HG03558 (cell line): ENCODE results near the gene WWOX.

Source experiments
- ATAC-seq: cut with Tn5 transposase; IDR thresholded peaks from one replicate; pipeline ENCODE4 v1.9.1; 2021; ENCODE audit warnings: moderate number of reproducible peaks; ENCODE audit not compliant: unreplicated experiment; ENCODE audit errors: extremely low read depth

WWOX gene

GRCh38 chr16:78137782-78138616, 38.5 kb downstream of the WWOX start:
- no peak for ATAC-seq

- no peak for ATAC-seq
Observed at GRCh38 chr16:78140818-78141466, 41.5 kb downstream of the WWOX start.

- ATAC-seq, result no peak
Observed at GRCh38 chr16:78142788-78143187, 43.3 kb downstream of the WWOX start.

GRCh38 chr16:78146807-78147206, 47.4 kb downstream of the WWOX start:
- ATAC-seq, result no peak

GRCh38 chr16:78147911-78148401, 48.5 kb downstream of the WWOX start:
- ATAC-seq, result no peak

GRCh38 chr16:78150233-78150632, 50.8 kb downstream of the WWOX start:
- ATAC-seq, result no peak

GRCh38 chr16:78154729-78155461, 55.4 kb downstream of the WWOX start:
- no peak for ATAC-seq

- ATAC-seq, result no peak
Observed at GRCh38 chr16:78155791-78156345, 56.4 kb downstream of the WWOX start.

GRCh38 chr16:78161023-78161729, 61.7 kb downstream of the WWOX start:
- no peak for ATAC-seq

- no peak for ATAC-seq
Observed at GRCh38 chr16:78163772-78164670, 64.6 kb downstream of the WWOX start.

- no peak for ATAC-seq
Observed at GRCh38 chr16:78170494-78170933, 71.1 kb downstream of the WWOX start.

GRCh38 chr16:78175287-78175686, 75.8 kb downstream of the WWOX start:
- ATAC-seq, result no peak

GRCh38 chr16:78176435-78176834, 77.0 kb downstream of the WWOX start:
- no peak for ATAC-seq

GRCh38 chr16:78177218-78177617, 77.8 kb downstream of the WWOX start:
- ATAC-seq, result no peak

- no peak for ATAC-seq
Observed at GRCh38 chr16:78177987-78178386, 78.5 kb downstream of the WWOX start.

GRCh38 chr16:78179666-78180065, 80.2 kb downstream of the WWOX start:
- ATAC-seq, result no peak

- no peak for ATAC-seq
Observed at GRCh38 chr16:78180349-78180748, 80.9 kb downstream of the WWOX start.

- no peak for ATAC-seq
Observed at GRCh38 chr16:78183437-78184237, 84.2 kb downstream of the WWOX start.
